Panc1 (cell line): ENCODE results near the gene RAPGEF5. TPM values are rescaled to one million over a fixed set of nuclear protein-coding genes. Genes with fewer than 3 reads are reported as not detected.

Source experiments
- ATAC-seq: fragments of 200-7000 bp; cut with Tn5 transposase; 2 replicates; pipeline ENCODE4 v1.9.1; 2020; ENCODE audit warnings: mild to moderate bottlenecking, moderate library complexity
- BruUV-seq: library from RNA; stranded (reverse); fragments of 400-500 nt; replicated peaks from 2 replicates; lab custom pipeline; 2021; lab: Mats Ljungman, UMichigan
- CTCF ChIA-PET: fragments of 300-600 bp; sonication (Branson Sonifier 250); formaldehyde crosslinking; loops from one replicate; lab custom pipeline; 2022; ENCODE audit warnings: antibody characterized with exemption; lab: Charles Lee
- POLR2A ChIA-PET: fragments of 300-600 bp; sonication (Branson Sonifier 250); formaldehyde crosslinking; loops from one replicate; lab custom pipeline; 2022; ENCODE audit warnings: antibody characterized with exemption; lab: Charles Lee
- DNase-seq: peaks from one replicate; pipeline ENCODE4 v3.0.0-alpha.2; 2010; ENCODE audit warnings: low read depth, low spot score
- H3K27ac ChIP-seq: 2 replicates; pipeline ENCODE4 v1.5.1; 2011; ENCODE audit warnings: mild to moderate bottlenecking, low read length, inconsistent platforms
- H3K27me3 ChIP-seq: fragments of 200-500 bp; sonication (Bioruptor generic); 2 replicates; pipeline ENCODE4 v1.6.0; 2014; ENCODE audit warnings: low read length, inconsistent platforms; ENCODE audit not compliant: control insufficient read depth, insufficient read depth
- H3K36me3 ChIP-seq: fragments of 200-500 bp; sonication (Bioruptor generic); 2 replicates; pipeline ENCODE4 v1.5.1; 2014; ENCODE audit warnings: inconsistent platforms, mild to moderate bottlenecking, low read length, moderate library complexity; ENCODE audit not compliant: control insufficient read depth, insufficient read depth
- H3K4me1 ChIP-seq: 2 replicates; pipeline ENCODE4 v1.5.1; 2011; ENCODE audit warnings: inconsistent platforms, mild to moderate bottlenecking, low read length, moderate library complexity; ENCODE audit not compliant: control insufficient read depth, insufficient read depth
- H3K4me3 ChIP-seq, 2 experiments: 2 replicates each; pipeline ENCODE4 v1.5.1; 2011 to 2012; ENCODE audit warnings: low read depth in 2 of 2, low read length in 2 of 2, mild to moderate bottlenecking in 2 of 2, inconsistent platforms in 1 of 2, moderate library complexity in 1 of 2
- H3K9me3 ChIP-seq: fragments of 200-500 bp; sonication (Bioruptor generic); 2 replicates; pipeline ENCODE4 v1.5.1; 2014; ENCODE audit warnings: low read depth, mild to moderate bottlenecking, inconsistent platforms, low read length, moderate library complexity; ENCODE audit not compliant: control insufficient read depth, insufficient read depth
- CTCF ChIP-seq: fragments of 450-650 bp; IDR thresholded peaks from 2 replicates; pipeline ENCODE4 v1.5.1; 2017; ENCODE audit warnings: mild to moderate bottlenecking
- POLR2AphosphoS5 ChIP-seq: IDR thresholded peaks from 2 replicates; pipeline ENCODE4 v1.6.1; 2012; ENCODE audit warnings: mild to moderate bottlenecking, low read depth, low read length, moderate library complexity
- REST ChIP-seq, 2 experiments: IDR thresholded peaks; 2 replicates each; pipeline ENCODE4 v1.6.1; 2011 to 2012; ENCODE audit warnings: low read depth in 2 of 2, control low read depth in 1 of 2, low read length in 1 of 2, mild to moderate bottlenecking in 1 of 2, moderate library complexity in 1 of 2; ENCODE audit not compliant: insufficient read depth in 1 of 2
- SIN3A ChIP-seq: IDR thresholded peaks from 2 replicates; pipeline ENCODE4 v1.6.1; 2012; ENCODE audit warnings: low read depth, mild to moderate bottlenecking, low read length, moderate library complexity, borderline replicate concordance; ENCODE audit not compliant: insufficient read depth
- TCF7L2 ChIP-seq: IDR thresholded peaks from 2 replicates; pipeline ENCODE4 v1.6.1; 2011; ENCODE audit warnings: mild to moderate bottlenecking, low read depth, low read length, inconsistent platforms
- in situ Hi-C: cut with HindIII; loops from 2 replicates; pipeline ENCODE4 v1.10.0; 2016; ENCODE audit warnings: low sequenced_read_pairs, low pct_unique_long_range_greater_than_20kb
- intact Hi-C: fragments of 100-400 bp; cut with micrococcal nuclease; formaldehyde crosslinking; loops from one replicate; pipeline ENCODE4 v1.10.0; 2022; ENCODE audit not compliant: unreplicated experiment
- total RNA-seq: library from RNA; stranded (reverse); gene quantifications from one replicate; pipeline ENCODE4 v1.2.1, GENCODE V29; 2021; ENCODE audit not compliant: unreplicated experiment

The RAPGEF5 gene
- total RNA-seq, 1 experiment from 2014 or later: 1.4 TPM

- Histone ChIP-seq H3K9me3 (no peaks in the 10 kb centered on the region), H3K4me1 (no peaks in the 10 kb centered on the region), H3K27me3 (peaks cover 3% of the 10 kb centered on the region; the same call in 1 of the 2 replicates), H3K27ac (no peak overlapping the region), H3K4me3 (no peak overlapping the region), H3K36me3 (no peaks in the 10 kb centered on the region)
- no TSS peak for BruUV-seq
- DNase-seq (no peak), ATAC-seq (no peak)
- CTCF ChIA-PET: no interaction called here
- in situ Hi-C loops: no loop called here
- POLR2A ChIA-PET: no interaction called here
- intact Hi-C loops: no loop called here
- TF ChIP-seq CTCF (no peak), POLR2AphosphoS5 (no peak), SIN3A (no peak), REST (IDR thresholded peaks at IDR 0.05; ENCODE audit: insufficient read depth in 1 of 2, low read depth in 2 of 2, low read length in 1 of 2) (no peak), TCF7L2 (no peak)
Observed at GRCh38 chr7:22338877-22339276, 18.1 kb downstream of the RAPGEF5 start.

- Histone ChIP-seq H3K4me1 (no peaks in the 10 kb centered on the region), H3K36me3 (no peaks in the 10 kb centered on the region), H3K27ac (no peak overlapping the region), H3K4me3 (no peak overlapping the region), H3K9me3 (no peaks in the 10 kb centered on the region), H3K27me3 (peaks cover 3% of the 10 kb centered on the region; the same call in 1 of the 2 replicates)
- intact Hi-C loops: no loop called here
- TF ChIP-seq REST (IDR thresholded peaks at IDR 0.05; ENCODE audit: insufficient read depth in 1 of 2, low read depth in 2 of 2, low read length in 1 of 2) (no peak), POLR2AphosphoS5 (no peak), SIN3A (no peak), CTCF (no peak), TCF7L2 (no peak)
- BruUV-seq: no TSS peak
- ATAC-seq (no peak), DNase-seq (no peak)
- in situ Hi-C loops: no loop called here
- ChIA-PET CTCF (no interaction called here), POLR2A (no interaction called here)
Observed at GRCh38 chr7:22338411-22338810, 18.5 kb downstream of the RAPGEF5 start.
